GM19467 (cell line): ENCODE measurements around the gene ZFPL1.
A peak's percentile ranks its signal among the peaks of the same experiment; 100 is the strongest.
"Not testable (repeated sequence)": the region's sequence is repeated elsewhere in the genome, so short reads cannot be mapped to it uniquely, and the experiment has no call there.

ENCODE experiments used
- ATAC-seq: cut with Tn5 transposase; IDR thresholded peaks from one replicate; pipeline ENCODE4 v1.9.1; 2021; ENCODE audit warnings: mild to moderate bottlenecking, moderate library complexity; ENCODE audit not compliant: unreplicated experiment

The ZFPL1 gene

GRCh38 chr11:65112546-65113360, 28.7 kb downstream of the ZFPL1 start:
- ATAC-seq, result no peak

- ATAC-seq, result no peak
Measured at GRCh38 chr11:65113361-65113756, 29.3 kb downstream of the ZFPL1 start.

GRCh38 chr11:65113839-65114238, 29.8 kb downstream of the ZFPL1 start:
- no peak for ATAC-seq

GRCh38 chr11:65114538-65115171, 30.6 kb downstream of the ZFPL1 start:
- ATAC-seq, result no peak

- no peak for ATAC-seq
Measured at GRCh38 chr11:65115361-65116082, 31.5 kb downstream of the ZFPL1 start.

- ATAC-seq, result no peak
Measured at GRCh38 chr11:65116370-65117205, 32.6 kb downstream of the ZFPL1 start.

- peak; percentile 49 for ATAC-seq
Measured at GRCh38 chr11:65117206-65118096, 33.4 kb downstream of the ZFPL1 start, which contains the start of gene ZNHIT2. Gene ZNHIT2, minus strand, starts transcription at chr11:65117701. Its CDS starts 48 bp downstream, at chr11:65117653.

GRCh38 chr11:65118097-65118837, 34.2 kb downstream of the ZFPL1 start:
- no peak for ATAC-seq

GRCh38 chr11:65118891-65119669, 35.1 kb downstream of the ZFPL1 start:
- ATAC-seq, result not testable (repeated sequence)

GRCh38 chr11:65119670-65119995, 35.6 kb downstream of the ZFPL1 start:
- no peak for ATAC-seq

- ATAC-seq, result no peak
Measured at GRCh38 chr11:65120831-65121230, 36.8 kb downstream of the ZFPL1 start.

GRCh38 chr11:65121447-65121864, 37.4 kb downstream of the ZFPL1 start:
- no peak for ATAC-seq

- ATAC-seq, result peak; percentile 58
Measured at GRCh38 chr11:65121865-65122696, 38.1 kb downstream of the ZFPL1 start, which contains the start of the genes FAU and MRPL49. Gene FAU, minus strand, starts transcription at chr11:65122134. Its CDS starts 321 bp downstream, at chr11:65121813. Gene MRPL49, plus strand, starts transcription at chr11:65122321. Its CDS starts 26 bp downstream, at chr11:65122347.

- ATAC-seq, result no peak
Measured at GRCh38 chr11:65124480-65125196, 40.6 kb downstream of the ZFPL1 start.

GRCh38 chr11:65125197-65126056, 41.4 kb downstream of the ZFPL1 start:
- no peak for ATAC-seq
